Fibroblast of lung (primary cell): ENCODE measurements around the gene RASA1.

Experiments
- CTCF ChIP-seq, 2 donors: IDR thresholded peaks in 1 of 2; conservative IDR thresholded peaks in 1 of 2; 1 replicate in 1 of 2; 2 replicates in 1 of 2; pipeline ENCODE4 v1.5.1; 2011 to 2012; ENCODE audit warnings: low read length in 2 of 2, control low read depth in 1 of 2, inconsistent platforms in 1 of 2, low read depth in 1 of 2, mild to moderate bottlenecking in 1 of 2
- EZH2 ChIP-seq: IDR thresholded peaks from 2 replicates; pipeline ENCODE4 v1.5.1; 2012; ENCODE audit warnings: low read length, control low read depth, mild to moderate bottlenecking; ENCODE audit errors: missing control alignments

- TF ChIP-seq EZH2 (no peak), CTCF (conservative IDR thresholded peaks at IDR 0.05 in 1 of 2, IDR thresholded peaks at IDR 0.05 in 1 of 2; ENCODE audit: low read depth in 1 of 2, low read length in 2 of 2) (no peak)
Measured at GRCh38 chr5:87241555-87241954, 26.1 kb upstream of the RASA1 start.
